DND-41 (cell line): Measurements from ENCODE around the gene TKT.

Experiments
- ATAC-seq: fragments of 200-7000 bp; cut with Tn5 transposase; 3 replicates; pipeline ENCODE4 v1.9.1; 2021; ENCODE audit warnings: low read depth; ENCODE audit not compliant: insufficient read depth
- DNase-seq: peaks from one replicate; pipeline ENCODE4 v3.0.0-alpha.2; 2020
- H2AFZ ChIP-seq: 2 replicates; pipeline ENCODE4 v1.6.0; 2012; ENCODE audit warnings: low read depth, low read length
- H3K27ac ChIP-seq: 2 replicates; pipeline ENCODE4 v1.5.1; 2012; ENCODE audit warnings: low read length, inconsistent platforms
- H3K27me3 ChIP-seq: fragments of 200-600 bp; sonication (generic); 2 replicates; pipeline ENCODE4 v1.6.0; 2012; ENCODE audit warnings: low read length, mild to moderate bottlenecking, inconsistent platforms; ENCODE audit not compliant: insufficient read depth, poor library complexity
- H3K36me3 ChIP-seq: 2 replicates; pipeline ENCODE4 v1.5.1; 2012; ENCODE audit warnings: low read length, inconsistent platforms; ENCODE audit not compliant: insufficient read depth
- H3K4me1 ChIP-seq: 2 replicates; pipeline ENCODE4 v1.5.1; 2012; ENCODE audit warnings: mild to moderate bottlenecking, low read length; ENCODE audit not compliant: insufficient read depth
- H3K4me2 ChIP-seq: 2 replicates; pipeline ENCODE4 v1.6.0; 2012; ENCODE audit warnings: mild to moderate bottlenecking, moderate library complexity, low read length, inconsistent platforms; ENCODE audit not compliant: insufficient read depth
- H3K4me3 ChIP-seq, 2 experiments: fragments of 200-600 bp in 1 of 2; shearing (Covaris generic) in 1 of 2; 2 replicates each; pipeline ENCODE4 v1.5.1; 2012 to 2016; ENCODE audit warnings: inconsistent platforms in 2 of 2, low read length in 2 of 2, mild to moderate bottlenecking in 2 of 2, low read depth in 1 of 2, moderate library complexity in 1 of 2
- H3K79me2 ChIP-seq: 2 replicates; pipeline ENCODE4 v1.6.0; 2012; ENCODE audit warnings: low read length, inconsistent platforms; ENCODE audit not compliant: insufficient read depth
- H3K9ac ChIP-seq: 2 replicates; pipeline ENCODE4 v1.6.0; 2012; ENCODE audit warnings: low read depth, mild to moderate bottlenecking, inconsistent platforms, low read length, moderate library complexity
- H3K9me3 ChIP-seq: 2 replicates; pipeline ENCODE4 v1.5.1; 2012; ENCODE audit warnings: low read length, moderate library complexity, mild to moderate bottlenecking, inconsistent platforms; ENCODE audit not compliant: insufficient read depth, severe bottlenecking
- H4K20me1 ChIP-seq: 2 replicates; pipeline ENCODE4 v1.6.0; 2012; ENCODE audit warnings: low read length; ENCODE audit not compliant: insufficient read depth
- CTCF ChIP-seq: IDR thresholded peaks from 2 replicates; pipeline ENCODE4 v1.5.1; 2012; ENCODE audit warnings: borderline replicate concordance, low read length, moderate library complexity, mild to moderate bottlenecking; ENCODE audit not compliant: poor library complexity, severe bottlenecking; ENCODE audit errors: extremely low read depth
- EZH2 ChIP-seq: IDR thresholded peaks from 3 replicates; pipeline ENCODE4 v1.6.1; 2012; ENCODE audit warnings: borderline replicate concordance, low read depth, mild to moderate bottlenecking, moderate library complexity, low read length, inconsistent platforms; ENCODE audit not compliant: severe bottlenecking

TKT gene

GRCh38 chr3:53227993-53228885, 27.6 kb downstream of the TKT start:
- Histone ChIP-seq H3K4me1 (no peaks in the 10 kb centered on the region), H3K4me3 (no peak overlapping the region), H3K79me2 (no peaks in the 10 kb centered on the region), H4K20me1 (peaks cover 43% of the 10 kb centered on the region), H3K27me3 (no peaks in the 10 kb centered on the region), H3K36me3 (peaks cover 100% of the 10 kb centered on the region), H3K9me3 (no peaks in the 10 kb centered on the region), H3K9ac (no peak overlapping the region), H3K4me2 (no peak overlapping the region), H3K27ac (no peak overlapping the region), H2AFZ (no peak overlapping the region)
- TF ChIP-seq CTCF (no peak), EZH2 (no peak)
- no peak for DNase-seq
- no peak for ATAC-seq

- H3K4me2 ChIP-seq = no peak overlapping the region
- DNase-seq = no peak
- no peaks in the 10 kb centered on the region for H3K27me3 ChIP-seq
- no peaks in the 10 kb centered on the region for H3K9me3 ChIP-seq
- no peak overlapping the region for H3K27ac ChIP-seq
- no peak overlapping the region for H2AFZ ChIP-seq
- no peaks in the 10 kb centered on the region for H3K4me1 ChIP-seq
- H3K9ac ChIP-seq = no peak overlapping the region
- H4K20me1 ChIP-seq = peaks cover 30% of the 10 kb centered on the region
- no peak overlapping the region for H3K4me3 ChIP-seq
- TF ChIP-seq CTCF (no peak), EZH2 (no peak)
- peaks cover 88% of the 10 kb centered on the region for H3K36me3 ChIP-seq
- H3K79me2 ChIP-seq = no peaks in the 10 kb centered on the region
- no peak for ATAC-seq
Observed at GRCh38 chr3:53226841-53227407, 28.9 kb downstream of the TKT start.

GRCh38 chr3:53226142-53226840, 29.5 kb downstream of the TKT start:
- no peak for ATAC-seq
- no peaks in the 10 kb centered on the region for H3K9me3 ChIP-seq

More at GRCh38 chr3:53226142-53226840, 29.5 kb downstream of the TKT start:
- Histone ChIP-seq H3K27ac (no peak overlapping the region), H3K79me2 (no peaks in the 10 kb centered on the region), H3K9ac (no peak overlapping the region), H2AFZ (no peak overlapping the region), H4K20me1 (peaks cover 29% of the 10 kb centered on the region), H3K36me3 (peaks cover 82% of the 10 kb centered on the region), H3K4me1 (no peaks in the 10 kb centered on the region), H3K4me3 (no peak overlapping the region), H3K4me2 (no peak overlapping the region), H3K27me3 (no peaks in the 10 kb centered on the region)
- DNase-seq = no peak
- TF ChIP-seq CTCF (no peak), EZH2 (no peak)
